ENCODE data around the gene ATP6V1A.

- TF ChIP-seq POLR2A (IDR thresholded peaks at IDR 0.05) (no peak), CTCF (IDR thresholded peaks at IDR 0.05) (no peak)
Measured at GRCh38 chr3:113717308-113717707, 29.5 kb upstream of the ATP6V1A start.

Data from gastroesophageal sphincter (tissue), 3 donors.